Measurements from ENCODE around the gene IKZF4. TPM values are rescaled to one million over a fixed set of nuclear protein-coding genes. Genes with fewer than 3 reads are reported as not detected.

Gene IKZF4
- total RNA-seq, 1 donor from 2014 or later: 5.7 TPM

Other genes starting within 250 kb of the IKZF4 start
- gene SARNP, start 203.3 kb upstream of the IKZF4 start, total RNA-seq: 123 and 141 TPM in 2 replicates
- 37.0 and 42.6 TPM in 2 replicates for gene ORMDL2, start 203.0 kb upstream of the IKZF4 start, total RNA-seq
- gene DNAJC14, start 191.5 kb upstream of the IKZF4 start, total RNA-seq: 35.3 and 36.9 TPM in 2 replicates
- 0.07 and 0.08 TPM in 2 replicates for gene MMP19, start 178.1 kb upstream of the IKZF4 start, total RNA-seq
- gene PYM1, start 93.1 kb upstream of the IKZF4 start, total RNA-seq: 43.5 and 47.6 TPM in 2 replicates
- 59.4 and 60.9 TPM in 2 replicates for gene DGKA, start 89.9 kb upstream of the IKZF4 start, total RNA-seq
- gene PMEL, start 55.0 kb upstream of the IKZF4 start, total RNA-seq: 0.96 and 1.1 TPM in 2 replicates
- gene CDK2, start 54.2 kb upstream of the IKZF4 start, total RNA-seq: 21.4 and 23.2 TPM in 2 replicates
- 78.2 and 81.0 TPM in 2 replicates for gene RAB5B, start 47.0 kb upstream of the IKZF4 start, total RNA-seq
- 12.0 and 18.0 TPM in 2 replicates for gene SUOX, start 23.8 kb upstream of the IKZF4 start, total RNA-seq
- gene RPS26, start 20.9 kb downstream of the IKZF4 start, total RNA-seq: 1,382 and 1,633 TPM in 2 replicates
- 12.3 and 17.3 TPM in 2 replicates for gene ERBB3, start 59.1 kb downstream of the IKZF4 start, total RNA-seq
- 149 and 179 TPM in 2 replicates for gene PA2G4, start 83.5 kb downstream of the IKZF4 start, total RNA-seq
- gene RPL41, start 95.6 kb downstream of the IKZF4 start, total RNA-seq: 2,735 and 3,237 TPM in 2 replicates
- 3.0 and 4.7 TPM in 2 replicates for gene ZC3H10, start 97.2 kb downstream of the IKZF4 start, total RNA-seq
- gene ESYT1, start 107.2 kb downstream of the IKZF4 start, total RNA-seq: 213 and 309 TPM in 2 replicates
- 95.2 and 107 TPM in 2 replicates for gene MYL6B, start 131.5 kb downstream of the IKZF4 start, total RNA-seq
- 1,283 and 1,365 TPM in 2 replicates for gene MYL6, start 137.3 kb downstream of the IKZF4 start, total RNA-seq
- gene SMARCC2, start 168.4 kb downstream of the IKZF4 start, total RNA-seq: 33.7 and 40.5 TPM in 2 replicates
- gene RNF41, start 200.9 kb downstream of the IKZF4 start, total RNA-seq: 77.4 and 94.0 TPM in 2 replicates
- gene NABP2, start 203.3 kb downstream of the IKZF4 start, total RNA-seq: 38.9 and 47.6 TPM in 2 replicates
- 0.08 TPM in 1 of 2 replicates, not detected in the other for gene SLC39A5, start 209.0 kb downstream of the IKZF4 start, total RNA-seq
- 38.8 and 45.2 TPM in 2 replicates for gene ANKRD52, start 237.3 kb downstream of the IKZF4 start, total RNA-seq
- gene COQ10A, start 245.9 kb downstream of the IKZF4 start, total RNA-seq: 13.7 and 14.6 TPM in 2 replicates

Measured in kidney epithelial cell (primary cell).